HCT116 (cell line): ENCODE results near the gene ZNF385A. TPM values are rescaled to one million over a fixed set of nuclear protein-coding genes. Genes with fewer than 3 reads are reported as not detected.

Experiments used
- ATAC-seq: fragments of 200-7000 bp; cut with Tn5 transposase; 2 replicates; pipeline ENCODE4 v1.9.1; 2020; ENCODE audit warnings: mild to moderate bottlenecking, moderate library complexity
- BruUV-seq: library from RNA; stranded (reverse); fragments of 400-500 nt; replicated peaks from 2 replicates; lab custom pipeline; 2021; lab: Mats Ljungman, UMichigan
- CTCF ChIA-PET: fragments of 300-600 bp; sonication (Branson Sonifier 250); formaldehyde crosslinking; loops from one replicate; lab custom pipeline; 2021; ENCODE audit warnings: antibody characterized with exemption; lab: Charles Lee
- POLR2A ChIA-PET: fragments of 300-600, 350-600 bp; sonication (Branson Sonifier 250); formaldehyde crosslinking; loops from one replicate; lab custom pipeline; 2021; ENCODE audit warnings: antibody characterized with exemption; lab: Charles Lee
- RAD21 ChIA-PET, 2 experiments: fragments of 300-600 bp; sonication (Branson Sonifier 250); formaldehyde crosslinking; loops; one replicate each; lab custom pipeline; 2023; ENCODE audit warnings: low total read pairs in 2 of 2; ENCODE audit not compliant: uncharacterized antibody in 2 of 2, unreplicated experiment in 2 of 2, low non-redundant PET in 1 of 2; lab: Charles Lee
- DNase-seq: peaks from one replicate; pipeline ENCODE4 v3.0.0-alpha.2; 2010; ENCODE audit warnings: low read depth, low spot score
- H2AFZ ChIP-seq: fragments of 200-600 bp; shearing (Covaris generic), sonication (generic); 2 replicates; pipeline ENCODE4 v1.6.1; 2017; ENCODE audit warnings: low read depth, mixed run types, mixed read lengths, antibody characterized with exemption, low read length; ENCODE audit not compliant: poor library complexity, severe bottlenecking
- H3K27ac ChIP-seq: 2 replicates; pipeline ENCODE4 v1.5.1; 2012; ENCODE audit warnings: low read depth, low read length
- H3K27me3 ChIP-seq: fragments of 200-600 bp; sonication (generic); 2 replicates; pipeline ENCODE4 v1.6.1; 2016; ENCODE audit warnings: mixed run types, low read length, mixed read lengths; ENCODE audit not compliant: insufficient read depth
- H3K36me3 ChIP-seq, 2 experiments: fragments of 200-500 bp in 1 of 2; fragments of 200-600 bp in 1 of 2; sonication (Bioruptor generic) in 1 of 2; sonication (generic) in 1 of 2; 2 replicates each; pipeline versions ENCODE4 v1.5.1 to v1.6.1; 2014 to 2016; ENCODE audit warnings: low read length in 2 of 2, inconsistent platforms in 1 of 2, mixed read lengths in 1 of 2, mixed run types in 1 of 2; ENCODE audit not compliant: insufficient read depth in 2 of 2, control insufficient read depth in 1 of 2
- H3K4me1 ChIP-seq, 2 experiments: fragments of 200-600 bp in 1 of 2; sonication (generic) in 1 of 2; 2 replicates each; pipeline versions ENCODE4 v1.5.1 to v1.6.1; 2012 to 2017; ENCODE audit warnings: low read length in 2 of 2, inconsistent platforms in 1 of 2, mild to moderate bottlenecking in 1 of 2, mixed read lengths in 1 of 2, mixed run types in 1 of 2, moderate library complexity in 1 of 2; ENCODE audit not compliant: insufficient read depth in 2 of 2, control insufficient read depth in 1 of 2
- H3K4me2 ChIP-seq: fragments of 200-600 bp; sonication (generic); 2 replicates; pipeline ENCODE4 v1.6.1; 2017; ENCODE audit warnings: mixed run types, low read length, mixed read lengths
- H3K4me3 ChIP-seq, 2 experiments: fragments of 200-600 bp in 1 of 2; sonication (generic) in 1 of 2; replicated peaks in 1 of 2; 2 replicates each; pipeline ENCODE4 v1.5.1; 2011 to 2016; ENCODE audit warnings: low read length in 2 of 2, control low read depth in 1 of 2, low read depth in 1 of 2, mild to moderate bottlenecking in 1 of 2, mixed read lengths in 1 of 2, mixed run types in 1 of 2
- H3K79me2 ChIP-seq: fragments of 200-600 bp; sonication (generic); 2 replicates; pipeline ENCODE4 v1.6.1; 2017; ENCODE audit warnings: mild to moderate bottlenecking, mixed run types, low read length, moderate library complexity, mixed read lengths; ENCODE audit not compliant: insufficient read depth
- H3K9ac ChIP-seq: fragments of 200-600 bp; sonication (generic); 2 replicates; pipeline ENCODE4 v1.6.1; 2016; ENCODE audit warnings: low read length, mixed read lengths
- H3K9me2 ChIP-seq: fragments of 200-600 bp; sonication (generic), shearing (Covaris generic); 2 replicates; pipeline ENCODE4 v1.6.1; 2017; ENCODE audit warnings: mixed run types, mild to moderate bottlenecking, moderate library complexity; ENCODE audit not compliant: insufficient read depth
- H3K9me3 ChIP-seq, 2 experiments: fragments of 200-500 bp in 1 of 2; fragments of 200-600 bp in 1 of 2; sonication (Bioruptor generic) in 1 of 2; sonication (generic) in 1 of 2; 2 replicates each; pipeline ENCODE4 v1.6.1; 2014 to 2017; ENCODE audit warnings: low read length in 2 of 2, mixed read lengths in 2 of 2, inconsistent platforms in 1 of 2, low read depth in 1 of 2, mild to moderate bottlenecking in 1 of 2, mixed run types in 1 of 2, moderate library complexity in 1 of 2; ENCODE audit not compliant: control insufficient read depth in 1 of 2, insufficient read depth in 1 of 2
- H4K20me1 ChIP-seq: fragments of 200-600 bp; sonication (generic), shearing (Covaris generic); 2 replicates; pipeline ENCODE4 v1.6.1; 2017; ENCODE audit warnings: mixed run types, mild to moderate bottlenecking, moderate library complexity; ENCODE audit not compliant: insufficient read depth
- CBX3 ChIP-seq: IDR thresholded peaks from 2 replicates; pipeline ENCODE4 v1.6.1; 2012; ENCODE audit warnings: low read depth
- CEBPB ChIP-seq: IDR thresholded peaks from 2 replicates; pipeline ENCODE4 v1.6.1; 2012; ENCODE audit warnings: low read depth
- EGR1 ChIP-seq: IDR thresholded peaks from 2 replicates; pipeline ENCODE4 v1.6.1; 2012; ENCODE audit warnings: low read depth
- ELF1 ChIP-seq: IDR thresholded peaks from 2 replicates; pipeline ENCODE4 v1.6.1; 2012; ENCODE audit warnings: low read depth, borderline replicate concordance
- EZH2 ChIP-seq: fragments of 200-600 bp; sonication (generic); IDR thresholded peaks from 2 replicates; pipeline ENCODE4 v1.6.1; 2017; ENCODE audit warnings: antibody characterized with exemption, mixed run types
- FOSL1 ChIP-seq: IDR thresholded peaks from 2 replicates; pipeline ENCODE4 v1.6.1; 2012; ENCODE audit warnings: low read depth
- JUND ChIP-seq: IDR thresholded peaks from 2 replicates; pipeline ENCODE4 v1.6.1; 2012
- POLR2A ChIP-seq: IDR thresholded peaks from 2 replicates; pipeline ENCODE4 v1.7.0; 2011; ENCODE audit warnings: borderline replicate concordance; ENCODE audit not compliant: insufficient read depth, insufficient read length; ENCODE audit errors: extremely low read depth
- POLR2AphosphoS5 ChIP-seq: IDR thresholded peaks from 2 replicates; pipeline ENCODE4 v1.6.1; 2011; ENCODE audit warnings: mild to moderate bottlenecking, low read depth, low read length, moderate library complexity
- RAD21 ChIP-seq: IDR thresholded peaks from 2 replicates; pipeline ENCODE4 v1.6.1; 2012; ENCODE audit warnings: low read depth, mild to moderate bottlenecking
- SIN3A ChIP-seq: IDR thresholded peaks from 2 replicates; pipeline ENCODE4 v1.6.1; 2012; ENCODE audit warnings: low read depth
- SP1 ChIP-seq: IDR thresholded peaks from 2 replicates; pipeline ENCODE4 v1.6.1; 2012; ENCODE audit warnings: low read depth
- SRF ChIP-seq: IDR thresholded peaks from 2 replicates; pipeline ENCODE4 v1.6.1; 2012; ENCODE audit warnings: low read depth
- TCF7L2 ChIP-seq: IDR thresholded peaks from 2 replicates; pipeline ENCODE4 v1.7.0; 2011; ENCODE audit warnings: borderline replicate concordance, inconsistent platforms; ENCODE audit not compliant: insufficient read depth, insufficient read length; ENCODE audit errors: extremely low read depth
- YY1 ChIP-seq: IDR thresholded peaks from 2 replicates; pipeline ENCODE4 v1.6.1; 2011; ENCODE audit warnings: low read length, low read depth, moderate library complexity, mild to moderate bottlenecking; ENCODE audit not compliant: insufficient replicate concordance; ENCODE audit errors: extremely low read depth
- ZFX ChIP-seq: fragments of 450-650 bp; IDR thresholded peaks from 2 replicates; pipeline ENCODE4 v1.6.1; 2017
- ZNF274 ChIP-seq: fragments of 200-500 bp; sonication (Bioruptor generic); IDR thresholded peaks from 2 replicates; pipeline ENCODE4 v1.6.1; 2014; ENCODE audit warnings: mild to moderate bottlenecking, low read depth, low read length, inconsistent platforms
- intact Hi-C: fragments of 100-400 bp; cut with micrococcal nuclease; formaldehyde crosslinking; loops from 2 replicates; pipeline ENCODE4 v1.10.0; 2022
- total RNA-seq: library from RNA; stranded (reverse); gene quantifications from one replicate; pipeline ENCODE4 v1.2.1, GENCODE V29; 2021; ENCODE audit not compliant: unreplicated experiment
- TF ChIP-seq, protein P1 (sequence below): IDR thresholded peaks from 2 replicates; pipeline ENCODE4 v1.6.1; 2011; ENCODE audit warnings: mild to moderate bottlenecking, low read length, moderate library complexity; ENCODE audit not compliant: insufficient replicate concordance; ENCODE audit errors: extremely low read depth
- TF ChIP-seq, protein P2 (sequence below): IDR thresholded peaks from 2 replicates; pipeline ENCODE4 v1.6.1; 2012

The ZNF385A gene
- total RNA-seq, 1 experiment from 2014 or later: 34.7 TPM

DNA sequence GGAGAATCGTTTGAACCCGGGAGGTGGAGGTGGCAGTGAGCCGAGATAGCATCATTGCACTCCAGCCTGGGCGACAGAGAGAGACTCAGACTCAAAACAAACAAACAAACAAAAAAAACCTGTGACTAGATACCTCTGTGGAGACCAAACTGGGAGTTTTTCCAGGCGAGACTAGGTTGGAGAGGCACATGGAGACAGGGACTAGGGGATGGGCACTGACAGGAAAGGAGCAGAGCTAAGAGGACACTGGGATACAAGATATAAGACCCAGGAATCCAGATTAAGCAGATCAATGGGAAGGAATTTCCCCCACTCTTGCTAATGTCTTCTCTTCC, 39.2 kb upstream of the ZNF385A start:
- Histone ChIP-seq H4K20me1 (no peaks in the 10 kb centered on the region), H3K4me1 (peaks cover 11 to 51% of the 10 kb centered on the region in 2 experiments), H3K9me2 (no peaks in the 10 kb centered on the region), H3K36me3 (no peaks in the 10 kb centered on the region), H3K9me3 (no peaks in the 10 kb centered on the region), H3K4me3 (no peak overlapping the region), H3K27ac (no peak overlapping the region), H2AFZ (no peak overlapping the region), H3K9ac (no peak overlapping the region), H3K4me2 (peak overlapping the region; percentile 44; the same call in 1 of the 2 replicates), H3K79me2 (peaks cover 3% of the 10 kb centered on the region), H3K27me3 (no peaks in the 10 kb centered on the region)
- ChIA-PET POLR2A (interaction anchor here (1.0 kb wide), 1 partner anchor 73 kb away, joined by 3 read pairs; no protein-coding TSS in a partner anchor), CTCF (interaction anchor here (1.9 kb wide), 1 partner anchor 24 kb away, joined by 6 read pairs; no protein-coding TSS in a partner anchor), RAD21 (no interaction called here)
- TF ChIP-seq, protein P1, sequence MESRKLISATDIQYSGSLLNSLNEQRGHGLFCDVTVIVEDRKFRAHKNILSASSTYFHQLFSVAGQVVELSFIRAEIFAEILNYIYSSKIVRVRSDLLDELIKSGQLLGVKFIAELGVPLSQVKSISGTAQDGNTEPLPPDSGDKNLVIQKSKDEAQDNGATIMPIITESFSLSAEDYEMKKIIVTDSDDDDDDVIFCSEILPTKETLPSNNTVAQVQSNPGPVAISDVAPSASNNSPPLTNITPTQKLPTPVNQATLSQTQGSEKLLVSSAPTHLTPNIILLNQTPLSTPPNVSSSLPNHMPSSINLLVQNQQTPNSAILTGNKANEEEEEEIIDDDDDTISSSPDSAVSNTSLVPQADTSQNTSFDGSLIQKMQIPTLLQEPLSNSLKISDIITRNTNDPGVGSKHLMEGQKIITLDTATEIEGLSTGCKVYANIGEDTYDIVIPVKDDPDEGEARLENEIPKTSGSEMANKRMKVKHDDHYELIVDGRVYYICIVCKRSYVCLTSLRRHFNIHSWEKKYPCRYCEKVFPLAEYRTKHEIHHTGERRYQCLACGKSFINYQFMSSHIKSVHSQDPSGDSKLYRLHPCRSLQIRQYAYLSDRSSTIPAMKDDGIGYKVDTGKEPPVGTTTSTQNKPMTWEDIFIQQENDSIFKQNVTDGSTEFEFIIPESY: no peak
- TF ChIP-seq EZH2 (no peak), POLR2A (no peak), SIN3A (no peak), EGR1 (no peak)
- ATAC-seq (no peak), DNase-seq (no peak)
- BruUV-seq: no TSS peak
- intact Hi-C loops: no loop called here

DNA sequence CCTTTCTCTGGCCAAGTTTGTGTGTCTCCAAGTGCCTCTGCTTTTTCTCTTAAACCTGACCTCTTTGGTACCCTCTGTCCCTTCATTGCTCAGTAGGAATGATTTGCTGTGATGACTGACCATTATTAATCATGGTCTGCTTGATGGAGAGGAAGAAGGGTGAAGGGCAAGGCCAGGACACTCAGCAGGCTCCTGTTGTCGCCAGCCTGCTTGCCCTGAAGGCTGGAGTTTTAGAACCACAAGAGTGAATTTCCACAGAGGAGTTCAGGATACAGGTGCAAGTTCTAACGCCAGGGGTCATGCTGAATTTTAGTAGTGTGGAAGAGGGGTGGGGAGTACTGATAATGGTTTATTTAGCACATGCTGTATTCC, 37.3 kb upstream of the ZNF385A start:
- no TSS peak for BruUV-seq
- no peaks in the 10 kb centered on the region for H4K20me1 ChIP-seq
- no peak overlapping the region for H2AFZ ChIP-seq
- DNase-seq (no peak), ATAC-seq (no peak)
- ChIA-PET POLR2A (interaction anchor here (1.1 kb wide), 1 partner anchor 141 kb away, joined by 3 read pairs; the partner anchor contains the start of gene HNRNPA1), CTCF (no interaction called here), RAD21 (no interaction called here)
- H3K4me3 ChIP-seq: no peak overlapping the region
- no peaks in the 10 kb centered on the region for H3K9me2 ChIP-seq
- no peak overlapping the region for H3K4me2 ChIP-seq
- H3K27me3 ChIP-seq: no peaks in the 10 kb centered on the region
- intact Hi-C loops: no loop called here
- H3K9me3 ChIP-seq: no peaks in the 10 kb centered on the region
- no peak overlapping the region for H3K9ac ChIP-seq
- no peaks in the 10 kb centered on the region for H3K36me3 ChIP-seq
- peaks cover 18 to 66% of the 10 kb centered on the region in 2 experiments for H3K4me1 ChIP-seq
- no peak overlapping the region for H3K27ac ChIP-seq
- peaks cover 20% of the 10 kb centered on the region for H3K79me2 ChIP-seq
- TF ChIP-seq ZFX (no peak), FOSL1 (no peak), CBX3 (no peak), SRF (no peak), SIN3A (no peak), JUND (no peak), SP1 (no peak), RAD21 (no peak), TCF7L2 (no peak), ELF1 (no peak), YY1 (no peak), POLR2AphosphoS5 (no peak), ZNF274 (no peak), EZH2 (no peak), POLR2A (no peak), CEBPB (no peak)
- TF ChIP-seq, protein P2, sequence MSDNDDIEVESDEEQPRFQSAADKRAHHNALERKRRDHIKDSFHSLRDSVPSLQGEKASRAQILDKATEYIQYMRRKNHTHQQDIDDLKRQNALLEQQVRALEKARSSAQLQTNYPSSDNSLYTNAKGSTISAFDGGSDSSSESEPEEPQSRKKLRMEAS: no peak
